OCI-LY7 (cell line): ENCODE results near the gene PSMD13. TPM values are rescaled to one million over a fixed set of nuclear protein-coding genes. Genes with fewer than 3 reads are reported as not detected.

Source experiments
- BruUV-seq: library from RNA; stranded (reverse); fragments of 400-500 nt; replicated peaks from 2 replicates; lab custom pipeline; 2021; lab: Mats Ljungman, UMichigan
- CTCF ChIA-PET: fragments of 300-600 bp; sonication (Branson Sonifier 250); formaldehyde crosslinking; loops from one replicate; lab custom pipeline; 2022; ENCODE audit warnings: antibody characterized with exemption; ENCODE audit not compliant: unreplicated experiment; lab: Charles Lee
- POLR2A ChIA-PET: fragments of 300-600 bp; sonication (Branson Sonifier 250); formaldehyde crosslinking; loops from one replicate; lab custom pipeline; 2022; ENCODE audit warnings: antibody characterized with exemption; lab: Charles Lee
- DNase-seq: peaks from one replicate; pipeline ENCODE4 v3.0.0-alpha.2; 2015; ENCODE audit warnings: low spot score
- H2AFZ ChIP-seq: fragments of 200-600 bp; sonication (generic), shearing (Covaris generic); 2 replicates; pipeline ENCODE4 v1.6.1; 2014; ENCODE audit warnings: mild to moderate bottlenecking, antibody characterized with exemption, low read length, moderate library complexity
- H3K27ac ChIP-seq: fragments of 200-600 bp; sonication (generic); 2 replicates; pipeline ENCODE4 v1.5.1; 2014; ENCODE audit warnings: mixed run types, low read depth, mild to moderate bottlenecking, moderate library complexity, low read length, inconsistent platforms; ENCODE audit not compliant: poor library complexity, severe bottlenecking
- H3K36me3 ChIP-seq: fragments of 200-600 bp; sonication (generic); 2 replicates; pipeline ENCODE4 v1.6.1; 2014; ENCODE audit warnings: mild to moderate bottlenecking, antibody characterized with exemption, low read length, moderate library complexity, mixed read lengths; ENCODE audit not compliant: insufficient read depth
- H3K4me1 ChIP-seq: fragments of 200-600 bp; sonication (generic); 2 replicates; pipeline ENCODE4 v1.5.1; 2014; ENCODE audit warnings: mild to moderate bottlenecking, low read length; ENCODE audit not compliant: insufficient read depth, poor library complexity, severe bottlenecking
- H3K4me2 ChIP-seq: fragments of 200-600 bp; sonication (generic); 2 replicates; pipeline ENCODE4 v1.6.1; 2014; ENCODE audit warnings: mild to moderate bottlenecking, low read length
- H3K4me3 ChIP-seq: fragments of 200-600 bp; sonication (generic); 2 replicates; pipeline ENCODE4 v1.5.1; 2014; ENCODE audit warnings: mild to moderate bottlenecking, low read depth, low read length; ENCODE audit not compliant: poor library complexity, severe bottlenecking
- H3K79me2 ChIP-seq: fragments of 200-600 bp; sonication (generic); 2 replicates; pipeline ENCODE4 v1.6.1; 2016; ENCODE audit warnings: low read depth, mild to moderate bottlenecking, low read length, moderate library complexity, mixed read lengths; ENCODE audit not compliant: insufficient read depth
- H3K9me2 ChIP-seq: fragments of 200-600 bp; sonication (generic); 2 replicates; pipeline ENCODE4 v1.6.1; 2016; ENCODE audit warnings: mild to moderate bottlenecking, low read length, mixed read lengths; ENCODE audit not compliant: insufficient read depth
- H3K9me3 ChIP-seq: fragments of 200-600 bp; sonication (generic); 2 replicates; pipeline ENCODE4 v1.6.1; 2014; ENCODE audit warnings: mild to moderate bottlenecking, mixed run types, low read length, mixed read lengths
- H4K20me1 ChIP-seq: fragments of 200-600 bp; sonication (generic); 2 replicates; pipeline ENCODE4 v1.6.1; 2014; ENCODE audit warnings: mild to moderate bottlenecking, antibody characterized with exemption, low read length, moderate library complexity, mixed read lengths; ENCODE audit not compliant: insufficient read depth
- CTCF ChIP-seq: fragments of 200-600 bp; sonication (generic); conservative IDR thresholded peaks from 2 replicates; pipeline ENCODE4 v1.5.1; 2014; ENCODE audit warnings: mild to moderate bottlenecking, antibody characterized with exemption, low read length, moderate library complexity, mixed read lengths
- EZH2phosphoT487 ChIP-seq: fragments of 200-600 bp; sonication (generic); IDR thresholded peaks from 2 replicates; pipeline ENCODE4 v1.6.1; 2018; ENCODE audit warnings: low read depth, borderline replicate concordance, mild to moderate bottlenecking, mixed run types, antibody characterized with exemption, low read length, moderate library complexity, mixed read lengths
- intact Hi-C: fragments of 100-400 bp; cut with micrococcal nuclease; formaldehyde crosslinking; loops from one replicate; pipeline ENCODE4 v1.10.0; 2022; ENCODE audit not compliant: unreplicated experiment
- total RNA-seq, 2 experiments: library from RNA; depleted of rRNA in 1 of 2; stranded (reverse); fragments of >200 nt in 1 of 2; shearing (Covaris generic) in 1 of 2; gene quantifications; 2 replicates each; pipeline ENCODE4 v1.2.3, GENCODE V29; 2014 to 2022

Gene PSMD13
- total RNA-seq, 2 experiments from 2014 or later, result 146 to 154 TPM

DNA sequence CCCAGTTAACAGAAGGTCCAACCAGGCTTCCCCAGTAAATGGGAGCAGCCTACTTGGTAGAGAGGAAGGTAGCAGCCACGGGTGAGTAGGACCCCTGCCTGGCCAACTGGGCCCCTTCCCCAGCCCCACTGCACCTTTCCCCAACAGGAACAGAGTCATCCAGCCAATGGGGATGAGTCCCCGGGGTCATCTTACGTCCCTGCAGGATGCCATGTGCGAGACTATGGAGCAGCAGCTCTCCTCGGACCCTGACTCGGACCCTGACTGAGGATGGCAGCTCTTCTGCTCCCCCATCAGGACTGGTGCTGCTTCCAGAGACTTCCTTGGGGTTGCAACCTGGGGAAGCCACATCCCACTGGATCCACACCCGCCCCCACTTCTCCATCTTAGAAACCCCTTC is 22.7 kb upstream of the PSMD13 start:
- DNase-seq, result no peak
- intact Hi-C loops, result no loop called here
- no TSS peak for BruUV-seq
- Histone ChIP-seq H3K36me3 (peaks cover 72% of the 10 kb centered on the region), H3K4me2 (no peak overlapping the region), H3K27ac (no peak overlapping the region), H2AFZ (no peak overlapping the region), H4K20me1 (no peaks in the 10 kb centered on the region), H3K9me3 (no peaks in the 10 kb centered on the region), H3K9me2 (no peaks in the 10 kb centered on the region), H3K4me3 (no peak overlapping the region), H3K4me1 (peaks cover 14% of the 10 kb centered on the region), H3K79me2 (peaks cover 15% of the 10 kb centered on the region)
- TF ChIP-seq CTCF (no peak), EZH2phosphoT487 (no peak)
- ChIA-PET CTCF (no interaction called here), POLR2A (no interaction called here)

GRCh38 chr11:215581-216037 is 21.2 kb upstream of the PSMD13 start:
- intact Hi-C loops, result no loop called here
- ChIA-PET CTCF (no interaction called here), POLR2A (interaction anchor here (1.3 kb wide), 1 partner anchor 9 kb away, joined by 6 read pairs; the partner anchor contains the start of genes BET1L and RIC8A)
- no peaks in the 10 kb centered on the region; the same call in 1 of the 2 replicates for H3K79me2 ChIP-seq
- no peak for DNase-seq
- peaks cover 59% of the 10 kb centered on the region for H3K36me3 ChIP-seq
- H3K4me3 ChIP-seq, result no peak overlapping the region
- TF ChIP-seq EZH2phosphoT487 (no peak), CTCF (no peak)
- H4K20me1 ChIP-seq, result no peaks in the 10 kb centered on the region
- no peaks in the 10 kb centered on the region for H3K9me3 ChIP-seq
- H2AFZ ChIP-seq, result no peak overlapping the region
- no TSS peak for BruUV-seq
- no peaks in the 10 kb centered on the region for H3K9me2 ChIP-seq
- no peak overlapping the region for H3K27ac ChIP-seq
- H3K4me1 ChIP-seq, result peaks cover 1% of the 10 kb centered on the region
- H3K4me2 ChIP-seq, result no peak overlapping the region
